Activated T-cell treated with anti-CD3 and anti-CD28 coated beads, Interleukin-2, amount 50 U/mL, for 4 hours (primary cell): ENCODE measurements around the gene IL6R. TPM values are rescaled to one million over a fixed set of nuclear protein-coding genes. Genes with fewer than 3 reads are reported as not detected.

ENCODE experiments used
- ATAC-seq, 2 donors: fragments of 200-7000 bp; cut with Tn5 transposase; one replicate each; pipeline ENCODE4 v1.10.0; 2021
- DNase-seq: peaks from one replicate; pipeline ENCODE4 v3.0.0-alpha.2; 2020
- H3K27me3 Mint-ChIP-seq: one replicate; pipeline ENCODE4 v1.8.0; 2021; ENCODE audit warnings: low read depth, mixed read lengths
- H3K36me3 Mint-ChIP-seq: one replicate; pipeline ENCODE4 v1.8.0; 2022; ENCODE audit warnings: mixed read lengths; ENCODE audit not compliant: insufficient read depth
- H3K4me1 Mint-ChIP-seq: one replicate; pipeline ENCODE4 v1.8.0; 2021; ENCODE audit warnings: low read depth, mixed read lengths
- H3K4me3 Mint-ChIP-seq: one replicate; pipeline ENCODE4 v1.8.0; 2021; ENCODE audit warnings: mild to moderate bottlenecking, moderate library complexity, mixed read lengths
- H3K9me3 Mint-ChIP-seq: one replicate; pipeline ENCODE4 v1.8.0; 2021; ENCODE audit warnings: mixed read lengths
- total RNA-seq, 3 donors: library from RNA; stranded (reverse); gene quantifications; one replicate each; pipeline ENCODE4 v1.2.1, GENCODE V29; 2021

Gene IL6R
- total RNA-seq, 3 donors from 2014 or later: 20.7 to 28.7 (median 24.1) TPM

GRCh38 chr1:154442006-154442740, 37.0 kb downstream of the IL6R start:
- Mint-ChIP-seq H3K27me3 (no peaks in the 10 kb centered on the region), H3K36me3 (peaks cover 22% of the 10 kb centered on the region), H3K9me3 (no peaks in the 10 kb centered on the region), H3K4me1 (peaks cover 69% of the 10 kb centered on the region), H3K4me3 (peak overlapping the region; percentile 57)
- ATAC-seq (no peak), DNase-seq (peak; percentile 18)

GRCh38 chr1:154443274-154444013, 38.3 kb downstream of the IL6R start:
- Mint-ChIP-seq H3K4me1 (peaks cover 64% of the 10 kb centered on the region), H3K27me3 (no peaks in the 10 kb centered on the region), H3K36me3 (peaks cover 23% of the 10 kb centered on the region), H3K9me3 (no peaks in the 10 kb centered on the region), H3K4me3 (no peak overlapping the region)
- no peak for ATAC-seq
- DNase-seq: no peak

GRCh38 chr1:154445040-154445472, 39.9 kb downstream of the IL6R start:
- ATAC-seq (peak; percentile 75 to 78), DNase-seq (no peak)
- H3K4me1 Mint-ChIP-seq: peaks cover 51% of the 10 kb centered on the region
- H3K4me3 Mint-ChIP-seq: no peak overlapping the region
- H3K36me3 Mint-ChIP-seq: peaks cover 31% of the 10 kb centered on the region
- H3K27me3 Mint-ChIP-seq: no peaks in the 10 kb centered on the region
- no peaks in the 10 kb centered on the region for H3K9me3 Mint-ChIP-seq

GRCh38 chr1:154446292-154446691, 41.1 kb downstream of the IL6R start:
- DNase-seq (no peak), ATAC-seq (no peak)
- H3K27me3 Mint-ChIP-seq: no peaks in the 10 kb centered on the region
- no peaks in the 10 kb centered on the region for H3K9me3 Mint-ChIP-seq
- no peak overlapping the region for H3K4me3 Mint-ChIP-seq
- peaks cover 38% of the 10 kb centered on the region for H3K4me1 Mint-ChIP-seq
- H3K36me3 Mint-ChIP-seq: peaks cover 39% of the 10 kb centered on the region

- ATAC-seq: no peak
- Mint-ChIP-seq H3K36me3 (peaks cover 40% of the 10 kb centered on the region), H3K27me3 (no peaks in the 10 kb centered on the region), H3K9me3 (no peaks in the 10 kb centered on the region), H3K4me3 (no peak overlapping the region), H3K4me1 (peaks cover 33% of the 10 kb centered on the region)
- DNase-seq: no peak
These were observed 41.6 kb downstream of the IL6R start for GRCh38 chr1:154446789-154447188.

GRCh38 chr1:154448331-154448811, 43.2 kb downstream of the IL6R start:
- no peak for ATAC-seq

GRCh38 chr1:154453161-154453560, 48.0 kb downstream of the IL6R start:
- Mint-ChIP-seq H3K4me3 (no peak overlapping the region), H3K27me3 (no peaks in the 10 kb centered on the region), H3K9me3 (no peaks in the 10 kb centered on the region), H3K36me3 (peaks cover 58% of the 10 kb centered on the region), H3K4me1 (peaks cover 20% of the 10 kb centered on the region)
- ATAC-seq (no peak), DNase-seq (no peak)

More at GRCh38 chr1:154448331-154448811, 43.2 kb downstream of the IL6R start:
- no peak for DNase-seq
- H3K9me3 Mint-ChIP-seq: no peaks in the 10 kb centered on the region
- H3K36me3 Mint-ChIP-seq: peaks cover 45% of the 10 kb centered on the region
- H3K27me3 Mint-ChIP-seq: no peaks in the 10 kb centered on the region
- H3K4me3 Mint-ChIP-seq: no peak overlapping the region
- H3K4me1 Mint-ChIP-seq: peaks cover 27% of the 10 kb centered on the region

GRCh38 chr1:154453574-154454352, 48.6 kb downstream of the IL6R start:
- peak in 1 of 2 donors; percentile 52 for ATAC-seq
- DNase-seq: no peak
- no peak overlapping the region for H3K4me3 Mint-ChIP-seq
- no peaks in the 10 kb centered on the region for H3K9me3 Mint-ChIP-seq
- H3K27me3 Mint-ChIP-seq: no peaks in the 10 kb centered on the region
- peaks cover 20% of the 10 kb centered on the region for H3K4me1 Mint-ChIP-seq
- H3K36me3 Mint-ChIP-seq: peaks cover 59% of the 10 kb centered on the region

- no peaks in the 10 kb centered on the region for H3K9me3 Mint-ChIP-seq
These were observed 49.4 kb downstream of the IL6R start for GRCh38 chr1:154454386-154455120.

GRCh38 chr1:154456631-154457030, 51.5 kb downstream of the IL6R start:
- peaks cover 37% of the 10 kb centered on the region for H3K4me1 Mint-ChIP-seq
- H3K4me3 Mint-ChIP-seq: no peak overlapping the region
- no peaks in the 10 kb centered on the region for H3K9me3 Mint-ChIP-seq
- no peak for ATAC-seq
- peaks cover 45% of the 10 kb centered on the region for H3K36me3 Mint-ChIP-seq
- H3K27me3 Mint-ChIP-seq: no peaks in the 10 kb centered on the region
- no peak for DNase-seq

More at GRCh38 chr1:154454386-154455120, 49.4 kb downstream of the IL6R start:
- Mint-ChIP-seq H3K36me3 (peaks cover 54% of the 10 kb centered on the region), H3K4me3 (no peak overlapping the region), H3K4me1 (peaks cover 20% of the 10 kb centered on the region), H3K27me3 (no peaks in the 10 kb centered on the region)
- ATAC-seq (no peak), DNase-seq (no peak)

- H3K4me1 Mint-ChIP-seq: peaks cover 45% of the 10 kb centered on the region
- no peak for ATAC-seq
- peaks cover 25% of the 10 kb centered on the region for H3K36me3 Mint-ChIP-seq
- H3K27me3 Mint-ChIP-seq: no peaks in the 10 kb centered on the region
- H3K4me3 Mint-ChIP-seq: no peak overlapping the region
- DNase-seq: no peak
- no peaks in the 10 kb centered on the region for H3K9me3 Mint-ChIP-seq
These were observed 53.9 kb downstream of the IL6R start for GRCh38 chr1:154459080-154459479.

- Mint-ChIP-seq H3K27me3 (no peaks in the 10 kb centered on the region), H3K9me3 (no peaks in the 10 kb centered on the region), H3K4me1 (peaks cover 56% of the 10 kb centered on the region), H3K4me3 (peak overlapping the region; percentile 1), H3K36me3 (peaks cover 19% of the 10 kb centered on the region)
- DNase-seq: no peak
- no peak for ATAC-seq
These were observed 55.6 kb downstream of the IL6R start for GRCh38 chr1:154460695-154461260.

GRCh38 chr1:154463512-154463990, 58.4 kb downstream of the IL6R start:
- DNase-seq (peak; percentile 54), ATAC-seq (peak; percentile 81 to 86)
- Mint-ChIP-seq H3K4me3 (peak overlapping the region; percentile 54), H3K9me3 (no peaks in the 10 kb centered on the region), H3K36me3 (peaks cover 7% of the 10 kb centered on the region), H3K4me1 (peaks cover 84% of the 10 kb centered on the region), H3K27me3 (no peaks in the 10 kb centered on the region)
